Subcutaneous adipose tissue (tissue), 4 donors: ENCODE measurements around the gene C1QL2. TPM values are rescaled to one million over a fixed set of nuclear protein-coding genes. Genes with fewer than 3 reads are reported as not detected.

Experiments
- CTCF ChIP-seq: fragments of 450-650 bp; IDR thresholded peaks from one replicate; pipeline ENCODE4 v1.5.1; 2016; ENCODE audit warnings: low read depth, mild to moderate bottlenecking, control low read depth, antibody characterized with exemption, moderate library complexity
- total RNA-seq, 4 donors: library from RNA; depleted of rRNA; stranded (reverse); fragments of >200 nt; gene quantifications; one replicate each; pipeline ENCODE4 v1.1.0, GENCODE V29; 2016

The C1QL2 gene
- total RNA-seq, 4 donors from 2014 or later, result not detected

DNA sequence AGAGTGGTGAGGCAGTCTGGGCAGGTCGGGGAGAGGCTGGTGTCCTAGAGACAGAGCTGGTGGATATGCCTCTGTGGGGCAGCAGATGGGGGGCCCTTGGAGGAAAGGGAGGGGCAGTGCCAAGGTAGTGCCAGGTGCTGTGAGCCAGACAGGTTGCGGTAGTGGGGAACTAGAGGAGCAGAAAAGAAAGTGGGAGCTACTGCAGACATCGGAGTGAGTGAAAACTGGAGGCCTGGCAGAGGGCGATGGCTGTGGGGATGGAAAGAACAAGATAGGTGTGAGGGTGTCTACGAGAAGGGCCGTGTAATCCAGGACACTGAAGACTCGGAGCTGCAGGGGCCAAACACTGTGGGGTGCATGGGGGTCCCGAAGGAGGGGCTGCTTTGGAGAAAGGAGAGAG, 21.7 kb downstream of the C1QL2 start:
- TF ChIP-seq CTCF, result no peak

DNA sequence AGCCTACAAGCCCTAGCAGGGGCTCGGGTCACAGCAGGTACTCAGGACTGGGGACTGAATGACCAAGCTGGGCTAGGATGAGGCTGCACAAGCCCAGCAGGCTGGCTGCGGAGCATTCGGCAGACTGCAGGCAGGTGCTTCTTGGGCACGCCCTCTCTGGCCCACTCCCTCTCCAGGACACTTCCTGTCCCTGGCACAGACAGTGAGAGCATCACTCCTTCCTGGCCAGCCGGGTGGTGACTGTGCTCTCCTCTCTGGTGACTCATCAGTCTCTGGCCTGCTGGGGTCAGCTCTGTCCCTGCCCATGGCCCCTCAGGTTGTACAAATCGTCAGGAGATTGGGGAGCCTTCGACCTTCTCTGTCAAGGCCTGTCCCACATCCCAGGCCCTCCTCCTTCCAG, 22.5 kb downstream of the C1QL2 start:
- no peak for TF ChIP-seq CTCF

GRCh38 chr2:119134775-119135174, 23.8 kb downstream of the C1QL2 start:
- no peak for TF ChIP-seq CTCF

- TF ChIP-seq CTCF, result no peak
Measured at GRCh38 chr2:119126650-119127049, 31.9 kb downstream of the C1QL2 start.

- no peak for TF ChIP-seq CTCF
Measured at GRCh38 chr2:119123389-119123788, 35.2 kb downstream of the C1QL2 start.

GRCh38 chr2:119122663-119123062, 35.9 kb downstream of the C1QL2 start:
- TF ChIP-seq CTCF, result no peak

GRCh38 chr2:119119999-119120756, 38.4 kb downstream of the C1QL2 start:
- TF ChIP-seq CTCF, result no peak
